ENCODE data around the gene INPP5A.

Gene INPP5A

GRCh38 chr10:132526676-132527075 lies 10.9 kb upstream of the INPP5A start:
- H3K18ac ChIP-seq (ENCODE audit: low read length): no peak overlapping the region
- no peak overlapping the region for H2AK5ac ChIP-seq (ENCODE audit: low read depth, low read length)
- no peak overlapping the region for H3K14ac ChIP-seq (ENCODE audit: low read length)
- H3K36me3 ChIP-seq (replicated peaks in 1 of 2; ENCODE audit: control insufficient read depth in 2 of 2, insufficient read depth in 2 of 2, low read length in 2 of 2): no peaks in the 10 kb centered on the region
- no peak overlapping the region for H4K8ac ChIP-seq (ENCODE audit: low read depth, low read length)
- peaks cover 6 to 18% of the 10 kb centered on the region in 2 donors for H3K9me3 ChIP-seq (replicated peaks in 1 of 2; ENCODE audit: control insufficient read depth in 2 of 2, insufficient read depth in 1 of 2, low read depth in 1 of 2, low read length in 2 of 2)
- no peak overlapping the region for H2BK5ac ChIP-seq (ENCODE audit: low read length)
- H3K4ac ChIP-seq (ENCODE audit: low read length): no peak overlapping the region
- peaks cover 0 to 8% of the 10 kb centered on the region in 2 donors for H3K4me1 ChIP-seq (ENCODE audit: control insufficient read depth in 2 of 2, insufficient read depth in 1 of 2, low read depth in 1 of 2, low read length in 2 of 2)
- H2AFZ ChIP-seq (ENCODE audit: low read length): no peak overlapping the region
- H3K27me3 ChIP-seq (ENCODE audit: control insufficient read depth in 3 of 3, insufficient read depth in 3 of 3, low read depth in 1 of 3, low read length in 3 of 3): no peaks in the 10 kb centered on the region
- no peak for DNase-seq (ENCODE audit: low spot score)
- H3K23ac ChIP-seq (ENCODE audit: low read depth, low read length, poor library complexity): no peak overlapping the region
- H3K4me2 ChIP-seq (ENCODE audit: insufficient read depth, low read length, poor library complexity, severe bottlenecking): no peak overlapping the region
- no peak overlapping the region for H2BK15ac ChIP-seq (ENCODE audit: low read length)
- no CpG with 5 or more reads among the region's 16 CpGs for WGBS, 2 donors (ENCODE audit: extremely low coverage in 2 of 2, insufficient read length in 2 of 2, insufficient replicate concordance in 1 of 2)
- no peaks in the 10 kb centered on the region for H3K79me1 ChIP-seq (ENCODE audit: low read depth, low read length)
- H2BK12ac ChIP-seq (ENCODE audit: low read length): no peak overlapping the region
- H3K9ac ChIP-seq (ENCODE audit: low read depth, low read length, poor library complexity): no peak overlapping the region
- no peak overlapping the region for H2BK120ac ChIP-seq (ENCODE audit: low read depth, low read length)
- no peak overlapping the region for H4K91ac ChIP-seq (ENCODE audit: low read depth, low read length, poor library complexity)
- H3K27ac ChIP-seq (replicated peaks; ENCODE audit: low read length): no peak overlapping the region
- no peak overlapping the region for H3K4me3 ChIP-seq (ENCODE audit: low read length in 2 of 2)

GRCh38 chr10:132527339-132528063 lies 10.1 kb upstream of the INPP5A start:
- Histone ChIP-seq H3K23ac (ENCODE audit: low read depth, low read length, poor library complexity) (no peak overlapping the region), H3K4me2 (ENCODE audit: insufficient read depth, low read length, poor library complexity, severe bottlenecking) (no peak overlapping the region), H3K9me3 (replicated peaks in 1 of 2; ENCODE audit: control insufficient read depth in 2 of 2, insufficient read depth in 1 of 2, low read depth in 1 of 2, low read length in 2 of 2) (peaks cover 9 to 23% of the 10 kb centered on the region in 2 donors), H3K36me3 (replicated peaks in 1 of 2; ENCODE audit: control insufficient read depth in 2 of 2, insufficient read depth in 2 of 2, low read length in 2 of 2) (no peaks in the 10 kb centered on the region), H2AFZ (ENCODE audit: low read length) (no peak overlapping the region), H3K27me3 (ENCODE audit: control insufficient read depth in 3 of 3, insufficient read depth in 3 of 3, low read depth in 1 of 3, low read length in 3 of 3) (no peaks in the 10 kb centered on the region), H3K4me3 (ENCODE audit: low read length in 2 of 2) (no peak overlapping the region), H2BK120ac (ENCODE audit: low read depth, low read length) (no peak overlapping the region), H3K18ac (ENCODE audit: low read length) (no peak overlapping the region), H4K8ac (ENCODE audit: low read depth, low read length) (no peak overlapping the region), H2BK12ac (ENCODE audit: low read length) (no peak overlapping the region), H2AK5ac (ENCODE audit: low read depth, low read length) (no peak overlapping the region), H3K4ac (ENCODE audit: low read length) (no peak overlapping the region), H2BK5ac (ENCODE audit: low read length) (no peak overlapping the region), H4K91ac (ENCODE audit: low read depth, low read length, poor library complexity) (no peak overlapping the region), H3K14ac (ENCODE audit: low read length) (no peak overlapping the region), H3K27ac (replicated peaks; ENCODE audit: low read length) (no peak overlapping the region), H3K79me1 (ENCODE audit: low read depth, low read length) (no peaks in the 10 kb centered on the region), H2BK15ac (ENCODE audit: low read length) (no peak overlapping the region), H3K9ac (ENCODE audit: low read depth, low read length, poor library complexity) (no peak overlapping the region), H3K4me1 (ENCODE audit: control insufficient read depth in 2 of 2, insufficient read depth in 1 of 2, low read depth in 1 of 2, low read length in 2 of 2) (peaks cover 0 to 8% of the 10 kb centered on the region in 2 donors)
- DNase-seq (ENCODE audit: low spot score): no peak
- WGBS, 2 donors (ENCODE audit: extremely low coverage in 2 of 2, insufficient read length in 2 of 2, insufficient replicate concordance in 1 of 2): no CpG with 5 or more reads among the region's 21 CpGs

- no peak overlapping the region for H2BK5ac ChIP-seq (ENCODE audit: low read length)
Measured at GRCh38 chr10:132528064-132528691, 9.4 kb upstream of the INPP5A start.

GRCh38 chr10:132532179-132532578 lies 5.4 kb upstream of the INPP5A start:
- H3K4me3 ChIP-seq (ENCODE audit: low read length in 2 of 2): no peak overlapping the region
- H4K91ac ChIP-seq (ENCODE audit: low read depth, low read length, poor library complexity): no peak overlapping the region
- no peak overlapping the region for H3K23ac ChIP-seq (ENCODE audit: low read depth, low read length, poor library complexity)
- H2BK120ac ChIP-seq (ENCODE audit: low read depth, low read length): no peak overlapping the region
- no peak overlapping the region for H2BK5ac ChIP-seq (ENCODE audit: low read length)
- no peak overlapping the region for H3K4ac ChIP-seq (ENCODE audit: low read length)
- DNase-seq (ENCODE audit: low spot score): no peak
- peaks cover 0 to 4% of the 10 kb centered on the region in 2 donors for H3K36me3 ChIP-seq (replicated peaks in 1 of 2; ENCODE audit: control insufficient read depth in 2 of 2, insufficient read depth in 2 of 2, low read length in 2 of 2)
- H2AFZ ChIP-seq (ENCODE audit: low read length): no peak overlapping the region
- H3K14ac ChIP-seq (ENCODE audit: low read length): no peak overlapping the region
- H3K9me3 ChIP-seq (replicated peaks in 1 of 2; ENCODE audit: control insufficient read depth in 2 of 2, insufficient read depth in 1 of 2, low read depth in 1 of 2, low read length in 2 of 2): peaks cover 9 to 20% of the 10 kb centered on the region in 2 donors
- no peak overlapping the region for H4K8ac ChIP-seq (ENCODE audit: low read depth, low read length)
- H2BK12ac ChIP-seq (ENCODE audit: low read length): no peak overlapping the region
- no peak overlapping the region for H3K27ac ChIP-seq (replicated peaks; ENCODE audit: low read length)
- no CpG with 5 or more reads among the region's 6 CpGs for WGBS, 2 donors (ENCODE audit: extremely low coverage in 2 of 2, insufficient read length in 2 of 2, insufficient replicate concordance in 1 of 2)
- H3K4me1 ChIP-seq (ENCODE audit: control insufficient read depth in 2 of 2, insufficient read depth in 1 of 2, low read depth in 1 of 2, low read length in 2 of 2): peaks cover 3 to 17% of the 10 kb centered on the region in 2 donors
- no peak overlapping the region for H3K9ac ChIP-seq (ENCODE audit: low read depth, low read length, poor library complexity)
- no peak overlapping the region for H3K18ac ChIP-seq (ENCODE audit: low read length)
- H3K4me2 ChIP-seq (ENCODE audit: insufficient read depth, low read length, poor library complexity, severe bottlenecking): no peak overlapping the region
- H3K79me1 ChIP-seq (ENCODE audit: low read depth, low read length): peaks cover 2% of the 10 kb centered on the region
- no peak overlapping the region for H2AK5ac ChIP-seq (ENCODE audit: low read depth, low read length)
- H3K27me3 ChIP-seq (ENCODE audit: control insufficient read depth in 3 of 3, insufficient read depth in 3 of 3, low read depth in 1 of 3, low read length in 3 of 3): peaks cover 0 to 3% (median 0%) of the 10 kb centered on the region in 3 experiments
- no peak overlapping the region for H2BK15ac ChIP-seq (ENCODE audit: low read length)

More at GRCh38 chr10:132528064-132528691, 9.4 kb upstream of the INPP5A start:
- no peak overlapping the region for H3K14ac ChIP-seq (ENCODE audit: low read length)
- no peak overlapping the region for H4K8ac ChIP-seq (ENCODE audit: low read depth, low read length)
- no peak overlapping the region for H3K23ac ChIP-seq (ENCODE audit: low read depth, low read length, poor library complexity)
- H3K4me3 ChIP-seq (ENCODE audit: low read length in 2 of 2): peak overlapping the region in 1 of 2 donors; percentile 59
- H2BK12ac ChIP-seq (ENCODE audit: low read length): no peak overlapping the region
- peaks cover 9 to 23% of the 10 kb centered on the region in 2 donors for H3K9me3 ChIP-seq (replicated peaks in 1 of 2; ENCODE audit: control insufficient read depth in 2 of 2, insufficient read depth in 1 of 2, low read depth in 1 of 2, low read length in 2 of 2)
- H3K79me1 ChIP-seq (ENCODE audit: low read depth, low read length): no peaks in the 10 kb centered on the region
- no peak overlapping the region for H2BK15ac ChIP-seq (ENCODE audit: low read length)
- WGBS, 2 donors (ENCODE audit: extremely low coverage in 2 of 2, insufficient read length in 2 of 2, insufficient replicate concordance in 1 of 2): no CpG with 5 or more reads among the region's 11 CpGs
- H2AFZ ChIP-seq (ENCODE audit: low read length): no peak overlapping the region
- DNase-seq (ENCODE audit: low spot score): no peak
- peaks cover 0 to 8% of the 10 kb centered on the region in 2 donors for H3K4me1 ChIP-seq (ENCODE audit: control insufficient read depth in 2 of 2, insufficient read depth in 1 of 2, low read depth in 1 of 2, low read length in 2 of 2)
- no peak overlapping the region for H3K4me2 ChIP-seq (ENCODE audit: insufficient read depth, low read length, poor library complexity, severe bottlenecking)
- no peak overlapping the region for H2BK120ac ChIP-seq (ENCODE audit: low read depth, low read length)
- H3K18ac ChIP-seq (ENCODE audit: low read length): no peak overlapping the region
- no peak overlapping the region for H3K4ac ChIP-seq (ENCODE audit: low read length)
- no peak overlapping the region for H3K9ac ChIP-seq (ENCODE audit: low read depth, low read length, poor library complexity)
- no peak overlapping the region for H3K27ac ChIP-seq (replicated peaks; ENCODE audit: low read length)
- H3K36me3 ChIP-seq (replicated peaks in 1 of 2; ENCODE audit: control insufficient read depth in 2 of 2, insufficient read depth in 2 of 2, low read length in 2 of 2): no peaks in the 10 kb centered on the region
- H2AK5ac ChIP-seq (ENCODE audit: low read depth, low read length): no peak overlapping the region
- no peaks in the 10 kb centered on the region for H3K27me3 ChIP-seq (ENCODE audit: control insufficient read depth in 3 of 3, insufficient read depth in 3 of 3, low read depth in 1 of 3, low read length in 3 of 3)
- H4K91ac ChIP-seq (ENCODE audit: low read depth, low read length, poor library complexity): no peak overlapping the region

Data from neuronal stem cell (in vitro differentiated cells).